HG02678 (cell line): ENCODE data around the gene ALOX5AP.
"Not testable (repeated sequence)": the region's sequence is repeated elsewhere in the genome, so short reads cannot be mapped to it uniquely, and the experiment has no call there.

ENCODE experiments used
- ATAC-seq: cut with Tn5 transposase; IDR thresholded peaks from one replicate; pipeline ENCODE4 v1.9.1; 2021; ENCODE audit warnings: mild to moderate bottlenecking, moderate library complexity; ENCODE audit not compliant: unreplicated experiment

The ALOX5AP gene

GRCh38 chr13:30735872-30736175, 481 bp downstream of the ALOX5AP start:
- ATAC-seq, result peak; percentile 1

DNA sequence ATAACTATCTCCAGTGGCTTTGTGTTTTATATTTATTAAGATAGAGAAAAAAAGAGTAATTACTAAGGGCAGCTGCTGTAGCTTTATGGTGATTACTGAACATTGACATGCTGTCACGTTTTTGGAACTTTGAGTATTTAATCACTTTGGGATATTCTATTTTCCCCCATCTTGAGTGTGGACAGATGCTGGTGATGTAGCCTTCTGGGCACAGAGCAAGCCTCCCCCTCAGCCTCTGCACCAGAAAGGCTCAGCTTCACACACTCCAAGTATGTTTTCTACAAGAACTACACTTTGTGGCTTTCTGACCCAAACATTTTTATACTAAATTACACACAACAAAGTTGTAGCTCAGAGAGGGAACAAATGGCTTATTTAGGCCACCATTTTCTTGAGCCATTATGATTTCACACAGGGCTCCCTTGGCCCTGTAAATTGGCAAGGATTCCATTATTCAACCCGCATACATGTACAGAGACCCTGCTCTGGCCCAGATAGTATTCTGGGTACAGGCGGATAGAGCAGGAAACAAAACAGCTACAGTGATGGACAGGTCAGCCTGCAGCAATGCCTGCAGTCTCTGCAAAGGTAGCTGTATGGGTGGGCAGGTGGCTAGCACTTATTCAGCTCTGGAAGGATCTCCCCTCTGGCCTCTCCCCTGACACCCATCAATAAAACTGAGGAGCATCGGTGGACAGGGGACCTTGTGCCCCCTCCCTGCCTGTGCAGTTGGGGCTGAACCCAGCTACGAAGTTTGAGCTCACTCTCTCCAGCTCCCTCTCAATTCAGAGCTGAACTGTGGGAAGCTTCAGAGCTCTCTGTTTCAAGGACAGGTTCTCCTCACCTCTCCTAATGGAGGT, 1.3 kb downstream of the ALOX5AP start:
- no peak for ATAC-seq

DNA sequence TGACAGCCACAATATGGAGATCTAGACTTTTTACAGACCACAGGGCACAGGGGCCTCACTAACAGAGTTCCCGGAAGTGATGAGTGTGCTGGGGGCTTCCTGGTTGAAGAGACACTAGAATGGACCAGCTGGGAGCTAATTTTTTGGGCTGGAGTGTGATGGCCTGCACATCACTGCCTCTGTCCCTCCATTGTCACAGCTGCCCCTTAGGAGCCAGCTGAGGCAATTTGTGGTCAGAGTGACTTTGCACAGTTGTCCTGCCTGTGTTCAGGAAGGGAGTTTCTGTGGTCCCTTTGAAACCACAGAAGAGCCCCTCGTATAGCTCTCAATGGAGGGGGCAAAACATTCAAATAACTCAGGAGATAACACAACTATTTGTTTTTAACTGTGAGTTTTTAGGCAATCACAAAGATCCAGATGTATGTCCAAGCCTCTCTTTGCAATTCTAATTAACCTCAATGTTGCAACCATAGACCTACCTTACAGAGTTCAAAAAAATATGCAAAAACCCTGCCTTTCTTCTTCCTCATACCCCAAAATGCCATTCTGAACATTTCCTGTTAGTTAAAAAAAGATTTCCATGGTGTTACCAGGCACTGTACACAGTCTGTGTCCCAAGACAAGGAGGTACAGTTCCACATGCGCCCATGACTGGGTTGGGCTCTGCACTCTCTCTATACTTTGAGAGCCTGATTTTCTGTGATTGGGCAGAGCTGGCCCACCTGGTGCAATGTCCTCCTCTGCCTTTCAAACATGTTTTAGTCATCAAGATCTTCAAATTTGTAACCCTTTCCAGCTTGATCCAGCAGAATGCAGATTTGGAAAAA, 2.4 kb downstream of the ALOX5AP start:
- no peak for ATAC-seq

- no peak for ATAC-seq
Measured at GRCh38 chr13:30738526-30739236, 3.3 kb downstream of the ALOX5AP start.

DNA sequence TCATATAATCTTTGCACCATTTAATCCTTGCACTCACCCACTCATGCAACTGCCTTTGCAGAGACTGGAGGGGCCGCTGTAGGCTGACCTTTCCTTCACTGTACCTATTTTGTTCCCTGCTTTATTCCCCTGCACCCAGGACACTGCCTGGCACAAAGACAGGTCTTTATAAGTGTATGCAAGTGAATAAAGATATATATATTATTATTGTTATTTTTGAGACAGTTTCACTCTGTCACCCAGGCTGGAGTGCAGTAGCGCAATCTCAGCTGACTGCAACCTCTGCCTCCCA, 3.8 kb downstream of the ALOX5AP start:
- ATAC-seq, result no peak

DNA sequence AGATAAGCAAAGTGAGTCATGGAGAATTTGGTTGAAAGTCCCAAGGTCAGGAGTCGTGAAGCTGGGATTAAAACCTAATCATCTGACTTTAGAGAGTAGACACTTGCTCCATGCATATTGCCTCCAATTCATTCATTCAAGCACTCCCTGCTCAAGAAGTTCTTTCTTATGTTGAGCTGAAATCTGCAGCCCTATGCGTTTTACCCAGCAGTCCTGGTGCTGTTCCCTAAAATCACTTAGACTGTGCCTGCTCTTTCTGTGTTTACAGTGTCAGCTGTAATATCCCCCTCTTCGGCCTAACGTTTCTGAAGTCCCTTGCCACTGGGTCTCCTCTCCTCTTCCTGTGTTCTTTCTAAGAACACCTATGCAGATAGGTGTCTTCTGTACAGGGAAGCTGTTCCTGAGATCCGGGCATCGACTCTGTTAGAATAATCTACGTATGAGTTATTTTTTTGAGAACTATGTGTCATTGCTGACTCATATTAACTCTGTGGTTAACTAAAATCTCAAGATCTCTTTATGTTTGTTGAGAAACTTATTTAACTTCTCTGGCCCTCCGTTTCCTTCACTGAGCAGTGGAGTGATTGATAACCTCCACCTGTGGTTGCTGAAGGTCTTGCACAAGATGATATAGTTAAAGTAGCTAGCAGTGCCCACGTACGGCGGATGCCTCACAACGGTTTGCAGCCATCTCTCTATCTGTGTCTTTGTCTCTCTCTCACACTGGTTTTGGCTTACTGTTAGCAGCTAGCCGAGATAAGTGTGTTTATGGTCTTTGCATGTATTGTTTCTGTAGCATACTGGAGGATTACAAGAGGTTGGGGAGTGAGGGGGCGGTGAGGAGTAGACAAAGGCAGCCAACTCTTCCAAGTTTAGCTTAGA, 4.7 kb downstream of the ALOX5AP start:
- ATAC-seq, result peak; percentile 32

GRCh38 chr13:30742901-30743300, 7.6 kb downstream of the ALOX5AP start:
- no peak for ATAC-seq

DNA sequence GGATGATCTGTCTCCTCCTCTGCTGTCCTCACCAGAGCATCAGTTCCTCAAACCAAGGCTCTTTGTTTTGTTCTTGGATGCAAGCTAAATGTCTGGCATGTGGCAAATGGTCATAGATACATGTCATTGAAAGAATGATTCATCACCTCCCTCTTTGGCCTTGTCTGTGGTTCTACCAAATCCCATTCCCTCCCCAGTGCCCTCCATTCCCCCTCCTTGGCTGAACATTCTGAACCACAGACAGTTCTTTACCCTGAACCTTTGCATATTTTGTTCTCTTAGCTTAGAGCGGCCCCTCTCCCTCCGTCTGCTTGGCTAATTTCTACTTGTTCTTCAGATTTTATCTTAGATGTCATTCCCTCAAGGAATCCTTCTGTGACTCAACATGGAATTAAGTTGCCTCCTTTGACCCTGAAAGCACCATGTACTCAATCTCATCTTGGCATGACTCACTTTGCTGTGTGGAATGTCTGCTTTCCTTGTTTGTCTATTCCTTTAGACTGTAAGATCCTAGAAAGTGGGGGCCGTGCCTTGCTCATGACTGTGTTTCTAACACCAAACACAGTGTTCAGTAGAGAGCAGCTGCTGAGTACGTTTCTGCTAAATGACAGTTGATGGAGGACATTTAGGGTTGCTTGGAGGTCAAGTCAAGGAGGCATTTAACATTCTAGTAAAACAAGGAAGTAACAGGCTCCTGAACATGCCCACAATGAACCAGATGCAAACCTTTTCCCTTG, 8.1 kb downstream of the ALOX5AP start:
- no peak for ATAC-seq

DNA sequence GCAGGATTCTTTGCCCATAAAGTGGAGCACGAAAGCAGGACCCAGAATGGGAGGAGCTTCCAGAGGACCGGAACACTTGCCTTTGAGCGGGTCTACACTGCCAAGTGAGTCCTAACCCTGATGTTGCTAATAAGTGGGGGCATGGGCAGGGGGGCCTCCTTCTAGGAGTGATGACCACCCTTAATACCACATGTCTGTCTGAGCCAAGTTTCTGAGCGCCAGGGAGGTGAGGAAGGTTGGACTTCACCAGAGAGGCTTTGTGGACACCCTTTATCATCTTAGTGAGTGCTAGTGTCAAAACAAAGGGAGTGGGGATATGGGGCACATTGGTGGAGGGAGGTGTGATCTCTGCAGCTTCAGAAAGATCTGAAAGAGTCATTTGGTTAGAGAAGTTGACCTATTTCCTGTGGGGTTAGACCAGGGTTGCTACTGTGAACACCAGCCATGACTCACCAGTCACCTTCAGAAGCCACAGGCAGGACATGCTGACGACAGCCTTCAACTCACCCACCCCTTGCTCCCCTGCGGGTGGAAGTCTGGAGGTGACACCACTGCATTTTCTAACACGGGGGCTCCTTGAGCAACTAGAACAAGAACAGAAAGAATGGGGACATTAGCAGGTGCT, 8.8 kb downstream of the ALOX5AP start:
- peak; percentile 96 for ATAC-seq

- ATAC-seq, result no peak
Measured at GRCh38 chr13:30744681-30745077, 9.3 kb downstream of the ALOX5AP start.

- ATAC-seq, result no peak
Measured at GRCh38 chr13:30745906-30746686, 10.8 kb downstream of the ALOX5AP start.

- no peak for ATAC-seq
Measured at GRCh38 chr13:30746791-30747190, 11.4 kb downstream of the ALOX5AP start.

GRCh38 chr13:30747845-30748244, 12.5 kb downstream of the ALOX5AP start:
- ATAC-seq, result not testable (repeated sequence)

DNA sequence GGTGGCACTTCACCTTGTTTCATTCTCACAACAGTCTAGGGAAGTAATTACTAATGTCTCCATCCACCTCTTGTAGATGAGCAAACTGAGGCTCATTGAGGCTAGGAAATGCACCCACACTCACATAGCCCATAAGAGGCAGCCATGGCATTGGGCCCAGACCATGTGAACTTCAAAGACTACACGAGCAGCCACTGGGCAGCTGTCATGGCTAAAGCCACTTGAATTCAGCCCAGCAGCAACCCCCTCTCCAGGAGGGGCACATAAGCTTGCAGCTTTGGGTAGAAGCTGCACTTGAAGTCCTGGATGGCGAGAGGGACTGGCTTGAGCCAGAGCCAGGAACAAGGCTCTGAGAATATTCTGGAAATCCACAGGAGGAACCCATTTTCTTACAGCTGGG, 13.4 kb downstream of the ALOX5AP start:
- ATAC-seq, result no peak

- no peak for ATAC-seq
Measured at GRCh38 chr13:30750036-30750435, 14.7 kb downstream of the ALOX5AP start.

GRCh38 chr13:30751183-30751933, 16.0 kb downstream of the ALOX5AP start:
- no peak for ATAC-seq

GRCh38 chr13:30752201-30752797, 17.0 kb downstream of the ALOX5AP start:
- ATAC-seq, result no peak
